HG02588 (cell line): Measurements from ENCODE around the gene SAP25.
"Not testable (repeated sequence)": the region's sequence is repeated elsewhere in the genome, so short reads cannot be mapped to it uniquely, and the experiment has no call there.

Experiments
- ATAC-seq: cut with Tn5 transposase; IDR thresholded peaks from one replicate; pipeline ENCODE4 v1.9.1; 2021; ENCODE audit warnings: mild to moderate bottlenecking, moderate library complexity; ENCODE audit not compliant: unreplicated experiment

SAP25 gene

GRCh38 chr7:100538654-100539435 lies 34.9 kb downstream of the SAP25 start, which contains the start of gene AGFG2:
AGFG2 (plus strand) TSS chr7:100539203; CDS start chr7:100539347, 144 bp downstream.
- peak; percentile 95 for ATAC-seq

GRCh38 chr7:100538348-100538653 lies 35.4 kb downstream of the SAP25 start:
- no peak for ATAC-seq

GRCh38 chr7:100536695-100537094 lies 37.0 kb downstream of the SAP25 start:
- ATAC-seq: not testable (repeated sequence)

DNA sequence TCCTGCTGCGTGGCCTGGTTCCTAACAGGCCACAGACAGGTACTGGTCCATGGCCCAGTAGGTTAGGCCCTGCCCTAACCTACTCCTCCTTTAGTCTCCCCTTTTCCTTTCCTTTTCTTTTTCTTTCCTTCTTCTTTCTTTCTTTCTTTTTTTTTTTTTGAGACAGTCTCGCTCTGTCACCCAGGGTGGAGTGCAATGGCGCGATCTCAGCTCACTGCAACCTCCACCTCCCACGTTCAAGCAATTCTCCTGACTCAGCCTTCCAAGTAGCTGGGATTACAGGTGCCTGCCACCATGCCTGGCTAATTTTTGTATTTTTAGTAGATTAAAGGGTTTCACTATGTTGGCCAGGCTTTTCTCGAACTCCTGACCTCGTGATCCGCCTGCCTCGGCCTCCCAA lies 37.7 kb downstream of the SAP25 start:
- not testable (repeated sequence) for ATAC-seq

DNA sequence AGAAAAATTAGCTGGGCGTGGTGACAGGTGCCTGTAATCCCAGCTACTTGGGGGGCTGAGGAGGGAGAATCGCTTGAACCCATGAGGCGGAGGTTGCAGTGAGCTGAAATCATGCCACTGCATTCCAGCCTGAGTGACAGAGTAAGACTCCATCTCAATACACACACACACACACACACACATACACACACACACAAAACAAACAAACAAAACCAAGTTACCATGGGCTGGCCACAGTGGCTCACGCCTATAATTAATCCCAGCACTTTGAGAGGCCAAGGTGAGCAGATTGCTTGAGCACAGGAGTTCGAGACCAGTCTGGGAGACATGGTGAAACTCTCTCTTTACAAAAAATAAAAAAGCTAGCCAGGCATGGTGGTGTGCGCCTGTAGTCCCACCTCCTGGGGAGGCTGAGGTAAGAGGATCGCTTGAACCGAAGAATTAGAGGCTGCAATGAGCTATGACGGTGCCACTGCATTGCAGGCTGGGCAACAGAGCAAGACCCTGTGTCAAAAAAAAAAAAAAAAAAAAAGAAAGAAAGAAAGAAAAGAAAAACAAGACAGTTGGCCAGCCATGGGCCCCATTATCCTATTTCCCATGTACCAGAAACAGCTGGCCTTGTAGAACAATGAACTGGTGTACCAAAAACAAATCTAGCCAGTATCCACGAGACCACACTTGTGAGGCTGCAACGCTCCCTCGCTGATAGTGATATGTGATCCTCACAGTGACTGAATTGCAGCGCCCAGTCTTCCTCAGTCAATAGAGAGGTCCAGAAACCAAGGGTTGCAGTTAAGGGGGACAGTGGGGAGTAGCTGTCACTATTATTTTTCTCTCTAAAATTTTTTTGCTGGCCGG lies 41.3 kb downstream of the SAP25 start:
- ATAC-seq: no peak

DNA sequence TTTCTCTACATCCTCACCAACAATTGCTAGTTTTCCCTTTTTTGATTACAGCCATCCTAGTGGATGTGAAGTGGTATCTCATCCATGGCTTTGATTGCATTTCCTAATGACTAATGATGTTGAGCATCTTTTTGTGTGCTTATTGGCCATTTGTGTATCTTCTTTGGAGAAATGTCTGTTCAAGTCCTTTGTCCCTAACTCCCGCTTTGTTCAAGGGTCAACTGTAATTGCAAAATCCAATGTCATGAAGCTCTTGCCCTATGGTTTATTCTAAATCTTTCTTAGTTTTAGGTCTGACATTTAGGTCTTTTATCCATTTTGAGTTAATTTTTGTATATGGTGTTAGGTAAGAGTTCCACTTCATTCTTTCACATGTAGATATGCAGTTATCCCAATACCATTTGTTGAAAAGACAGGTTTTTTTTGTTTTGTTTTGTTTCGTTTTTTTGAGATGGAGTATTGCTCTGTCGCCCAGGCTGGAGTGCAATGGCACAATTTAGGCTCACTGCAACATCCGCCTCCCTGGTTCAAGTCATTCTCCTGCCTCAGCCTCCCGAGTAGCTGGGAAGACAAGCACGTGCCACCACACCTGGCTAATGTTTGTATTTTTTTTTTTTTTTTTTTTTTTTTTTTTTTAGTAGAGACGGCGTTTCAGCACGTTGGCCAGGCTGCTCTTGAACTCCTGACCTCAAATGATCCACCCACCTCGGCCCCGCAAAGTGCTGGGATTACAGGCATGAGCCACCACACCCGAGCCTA lies 45.4 kb downstream of the SAP25 start:
- ATAC-seq: not testable (repeated sequence)

DNA sequence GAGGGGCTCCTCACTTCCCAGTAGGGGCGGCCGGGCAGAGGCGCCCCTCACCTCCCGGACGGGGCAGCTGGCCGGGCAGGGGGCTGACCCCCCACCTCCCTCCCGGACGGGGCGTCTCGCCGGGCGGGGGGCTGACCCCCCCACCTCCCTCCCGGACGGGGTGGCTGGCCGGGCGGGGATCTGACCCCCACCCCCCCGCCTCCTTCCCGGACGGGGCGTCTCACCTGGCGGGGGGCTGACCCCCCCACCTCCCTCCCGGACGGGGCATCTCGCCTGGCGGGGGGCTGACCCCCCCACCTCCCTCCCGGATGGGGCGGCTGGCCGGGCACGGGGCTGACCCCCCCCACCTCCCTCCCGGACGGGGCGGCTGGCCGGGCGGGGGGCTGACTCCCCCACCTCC lies 50.5 kb downstream of the SAP25 start:
- not testable (repeated sequence) for ATAC-seq
